GM21447 (cell line): ENCODE measurements around the gene TIMM50.
A peak's percentile ranks its signal among the peaks of the same experiment; 100 is the strongest.
"Not testable (repeated sequence)": the region's sequence is repeated elsewhere in the genome, so short reads cannot be mapped to it uniquely, and the experiment has no call there.

ENCODE experiments used
- ATAC-seq: cut with Tn5 transposase; IDR thresholded peaks from one replicate; pipeline ENCODE4 v1.9.1; 2021; ENCODE audit not compliant: unreplicated experiment

TIMM50 gene

GRCh38 chr19:39469036-39469435, 11.6 kb upstream of the TIMM50 start:
- ATAC-seq: no peak

GRCh38 chr19:39469567-39469966, 11.1 kb upstream of the TIMM50 start:
- ATAC-seq: no peak

GRCh38 chr19:39470724-39471339, 9.8 kb upstream of the TIMM50 start:
- ATAC-seq: no peak

GRCh38 chr19:39471756-39472536, 8.7 kb upstream of the TIMM50 start:
- ATAC-seq: no peak

GRCh38 chr19:39472746-39473442, 7.7 kb upstream of the TIMM50 start:
- ATAC-seq: no peak

- ATAC-seq: no peak
Observed at GRCh38 chr19:39473443-39473960, 7.1 kb upstream of the TIMM50 start.

GRCh38 chr19:39474139-39474620, 6.5 kb upstream of the TIMM50 start:
- no peak for ATAC-seq

- ATAC-seq: no peak
Observed at GRCh38 chr19:39475748-39476147, 4.9 kb upstream of the TIMM50 start.

GRCh38 chr19:39479319-39479801, 1.3 kb upstream of the TIMM50 start:
- not testable (repeated sequence) for ATAC-seq

- no peak for ATAC-seq
Observed at GRCh38 chr19:39479916-39480315, 722 bp upstream of the TIMM50 start.

- ATAC-seq: peak; percentile 13
Observed at GRCh38 chr19:39481229-39481545, 549 bp downstream of the TIMM50 start.

- no peak for ATAC-seq
Observed at GRCh38 chr19:39481676-39482075, 1.0 kb downstream of the TIMM50 start.

GRCh38 chr19:39483141-39483540, 2.5 kb downstream of the TIMM50 start:
- ATAC-seq: no peak

GRCh38 chr19:39489756-39490155, 9.1 kb downstream of the TIMM50 start:
- no peak for ATAC-seq

- ATAC-seq: no peak
Observed at GRCh38 chr19:39492225-39492624, 11.6 kb downstream of the TIMM50 start.

GRCh38 chr19:39492788-39493187, 12.2 kb downstream of the TIMM50 start:
- no peak for ATAC-seq

GRCh38 chr19:39494661-39495060, 14.0 kb downstream of the TIMM50 start:
- ATAC-seq: no peak

GRCh38 chr19:39496063-39496462, 15.4 kb downstream of the TIMM50 start:
- no peak for ATAC-seq

GRCh38 chr19:39497701-39497995, 17.0 kb downstream of the TIMM50 start:
- no peak for ATAC-seq

- no peak for ATAC-seq
Observed at GRCh38 chr19:39497996-39498797, 17.6 kb downstream of the TIMM50 start.
